GM18508 (cell line): ENCODE measurements around the gene FARSB.
"Not testable (repeated sequence)": the region's sequence is repeated elsewhere in the genome, so short reads cannot be mapped to it uniquely, and the experiment has no call there.

Source experiments
- ATAC-seq: cut with Tn5 transposase; IDR thresholded peaks from one replicate; pipeline ENCODE4 v1.9.1; 2021; ENCODE audit warnings: moderate number of reproducible peaks; ENCODE audit not compliant: insufficient read depth, unreplicated experiment

FARSB gene

GRCh38 chr2:222655787-222656525 is at the start of gene FARSB:
TSS of gene FARSB (minus strand) at chr2:222656092. CDS start at chr2:222656073, 19 bp downstream.
- ATAC-seq, result peak; percentile 74

GRCh38 chr2:222703886-222704285 is 48.0 kb upstream of the FARSB start:
- no peak for ATAC-seq

GRCh38 chr2:222703091-222703490 is 47.2 kb upstream of the FARSB start:
- ATAC-seq, result no peak

GRCh38 chr2:222701721-222702131 is 45.8 kb upstream of the FARSB start:
- ATAC-seq, result no peak

GRCh38 chr2:222701233-222701632 is 45.3 kb upstream of the FARSB start:
- ATAC-seq, result no peak

GRCh38 chr2:222698276-222698675 is 42.4 kb upstream of the FARSB start:
- ATAC-seq, result no peak

GRCh38 chr2:222693837-222694236 is 37.9 kb upstream of the FARSB start:
- peak; percentile 70 for ATAC-seq

GRCh38 chr2:222693413-222693812 is 37.5 kb upstream of the FARSB start:
- not testable (repeated sequence) for ATAC-seq

- peak; percentile 80 for ATAC-seq
Observed at GRCh38 chr2:222690564-222691200, 34.8 kb upstream of the FARSB start.

- ATAC-seq, result no peak
Observed at GRCh38 chr2:222689322-222689721, 33.4 kb upstream of the FARSB start.

- no peak for ATAC-seq
Observed at GRCh38 chr2:222688917-222689316, 33.0 kb upstream of the FARSB start.

GRCh38 chr2:222686086-222686750 is 30.3 kb upstream of the FARSB start:
- ATAC-seq, result no peak

GRCh38 chr2:222683805-222684204 is 27.9 kb upstream of the FARSB start:
- ATAC-seq, result no peak

GRCh38 chr2:222677981-222678380 is 22.1 kb upstream of the FARSB start:
- ATAC-seq, result no peak

- ATAC-seq, result no peak
Observed at GRCh38 chr2:222673883-222674282, 18.0 kb upstream of the FARSB start.

GRCh38 chr2:222673273-222673672 is 17.4 kb upstream of the FARSB start:
- ATAC-seq, result no peak

GRCh38 chr2:222672068-222672401 is 16.1 kb upstream of the FARSB start:
- ATAC-seq, result no peak

GRCh38 chr2:222671259-222672067 is 15.6 kb upstream of the FARSB start, which contains the start of gene MOGAT1:
TSS of gene MOGAT1 (plus strand) at chr2:222671658. CDS start at chr2:222671786, 128 bp downstream.
- no peak for ATAC-seq

GRCh38 chr2:222670191-222671038 is 14.5 kb upstream of the FARSB start:
- ATAC-seq, result no peak

- ATAC-seq, result no peak
Observed at GRCh38 chr2:222669353-222669752, 13.5 kb upstream of the FARSB start.
